MCF 10A (cell line): ENCODE measurements around the gene AXDND1. TPM values are rescaled to one million over a fixed set of nuclear protein-coding genes. Genes with fewer than 3 reads are reported as not detected.

Experiments
- BruUV-seq: library from RNA; stranded (reverse); fragments of 400-500 nt; replicated peaks from 2 replicates; lab custom pipeline; 2021; lab: Mats Ljungman, UMichigan
- CTCF ChIA-PET: fragments of 300-600 bp; sonication (Branson Sonifier 250); formaldehyde crosslinking; extraction: SDS; loops from one replicate; lab custom pipeline; 2021; ENCODE audit warnings: antibody characterized with exemption, inconsistent platforms; lab: Yijun Ruan, JAX
- POLR2A ChIA-PET: fragments of 300-600, 350-650 bp; sonication (Branson Sonifier 250); formaldehyde crosslinking; extraction: SDS; loops from one replicate; lab custom pipeline; 2020; ENCODE audit warnings: antibody characterized with exemption, inconsistent platforms; lab: Yijun Ruan, JAX
- DNase-seq: peaks from one replicate; pipeline ENCODE4 v3.0.0-alpha.2; 2018; ENCODE audit not compliant: unreplicated experiment
- H3K27ac Mint-ChIP-seq: one replicate; pipeline ENCODE4 v1.8.0; 2022; ENCODE audit warnings: mild to moderate bottlenecking, low read depth, mixed read lengths; ENCODE audit not compliant: unreplicated experiment
- H3K27me3 Mint-ChIP-seq: one replicate; pipeline ENCODE4 v1.8.0; 2022; ENCODE audit warnings: mixed read lengths; ENCODE audit not compliant: insufficient read depth, unreplicated experiment
- H3K36me3 Mint-ChIP-seq: one replicate; pipeline ENCODE4 v1.8.0; 2022; ENCODE audit warnings: mild to moderate bottlenecking, moderate library complexity, mixed read lengths; ENCODE audit not compliant: insufficient read depth, unreplicated experiment
- H3K4me1 Mint-ChIP-seq: one replicate; pipeline ENCODE4 v1.8.0; 2022; ENCODE audit warnings: mixed read lengths; ENCODE audit not compliant: insufficient read depth, unreplicated experiment
- H3K4me3 Mint-ChIP-seq: one replicate; pipeline ENCODE4 v1.8.0; 2022; ENCODE audit warnings: mild to moderate bottlenecking, moderate library complexity, mixed read lengths; ENCODE audit not compliant: unreplicated experiment
- H3K9me3 Mint-ChIP-seq: one replicate; pipeline ENCODE4 v1.8.0; 2022; ENCODE audit warnings: mixed read lengths; ENCODE audit not compliant: unreplicated experiment
- intact Hi-C: fragments of 100-400 bp; cut with micrococcal nuclease; formaldehyde crosslinking; loops from 2 replicates; pipeline ENCODE4 v1.14.1; 2022
- total RNA-seq: library from RNA; stranded (reverse); gene quantifications from 2 replicates; pipeline ENCODE4 v1.2.3, GENCODE V29; 2022
- TF ChIP-seq, protein P1 (sequence below): fragments of 200-600 bp; IDR thresholded peaks from one replicate; pipeline ENCODE4 v1.8.0; 2022; ENCODE audit warnings: antibody characterized with exemption, mild to moderate bottlenecking; ENCODE audit not compliant: unreplicated experiment

The AXDND1 gene
- total RNA-seq, 1 experiment from 2014 or later: 1.1 TPM

- intact Hi-C loops: no loop called here
- Mint-ChIP-seq H3K27me3 (peaks cover 11% of the 10 kb centered on the region), H3K4me1 (peaks cover 14% of the 10 kb centered on the region), H3K4me3 (no peak overlapping the region), H3K9me3 (no peaks in the 10 kb centered on the region), H3K36me3 (no peaks in the 10 kb centered on the region), H3K27ac (no peak overlapping the region)
- ChIA-PET CTCF (interaction anchor here (0.6 to 2.0 kb wide), 3 partner anchors 13 to 264 kb away, joined by 3 to 6 read pairs (median 4); no protein-coding TSS in a partner anchor), POLR2A (interaction anchor here (0.6 to 1.2 kb wide), 2 partner anchors 13 to 403 kb away, joined by 3 read pairs; no protein-coding TSS in a partner anchor)
- no TSS peak for BruUV-seq
- TF ChIP-seq, protein P1, sequence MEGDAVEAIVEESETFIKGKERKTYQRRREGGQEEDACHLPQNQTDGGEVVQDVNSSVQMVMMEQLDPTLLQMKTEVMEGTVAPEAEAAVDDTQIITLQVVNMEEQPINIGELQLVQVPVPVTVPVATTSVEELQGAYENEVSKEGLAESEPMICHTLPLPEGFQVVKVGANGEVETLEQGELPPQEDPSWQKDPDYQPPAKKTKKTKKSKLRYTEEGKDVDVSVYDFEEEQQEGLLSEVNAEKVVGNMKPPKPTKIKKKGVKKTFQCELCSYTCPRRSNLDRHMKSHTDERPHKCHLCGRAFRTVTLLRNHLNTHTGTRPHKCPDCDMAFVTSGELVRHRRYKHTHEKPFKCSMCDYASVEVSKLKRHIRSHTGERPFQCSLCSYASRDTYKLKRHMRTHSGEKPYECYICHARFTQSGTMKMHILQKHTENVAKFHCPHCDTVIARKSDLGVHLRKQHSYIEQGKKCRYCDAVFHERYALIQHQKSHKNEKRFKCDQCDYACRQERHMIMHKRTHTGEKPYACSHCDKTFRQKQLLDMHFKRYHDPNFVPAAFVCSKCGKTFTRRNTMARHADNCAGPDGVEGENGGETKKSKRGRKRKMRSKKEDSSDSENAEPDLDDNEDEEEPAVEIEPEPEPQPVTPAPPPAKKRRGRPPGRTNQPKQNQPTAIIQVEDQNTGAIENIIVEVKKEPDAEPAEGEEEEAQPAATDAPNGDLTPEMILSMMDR: no peak
- DNase-seq: peak; percentile 79
These were observed 185.2 kb downstream of the AXDND1 start for GRCh38 chr1:179550746-179551682.

GRCh38 chr1:179554427-179554826 is 188.7 kb downstream of the AXDND1 start:
- Mint-ChIP-seq H3K9me3 (no peaks in the 10 kb centered on the region), H3K4me3 (no peak overlapping the region), H3K27ac (no peak overlapping the region), H3K4me1 (peaks cover 14% of the 10 kb centered on the region), H3K36me3 (no peaks in the 10 kb centered on the region), H3K27me3 (peaks cover 14% of the 10 kb centered on the region)
- no peak for DNase-seq
- intact Hi-C loops: no loop called here
- no TSS peak for BruUV-seq
- ChIA-PET POLR2A (no interaction called here), CTCF (no interaction called here)
- TF ChIP-seq, protein P1: no peak

GRCh38 chr1:179558078-179558477 is 192.3 kb downstream of the AXDND1 start:
- TF ChIP-seq, protein P1: no peak
- Mint-ChIP-seq H3K4me3 (no peak overlapping the region), H3K36me3 (no peaks in the 10 kb centered on the region), H3K4me1 (no peaks in the 10 kb centered on the region), H3K9me3 (no peaks in the 10 kb centered on the region), H3K27ac (no peak overlapping the region), H3K27me3 (peaks cover 14% of the 10 kb centered on the region)
- CTCF ChIA-PET: no interaction called here
- POLR2A ChIA-PET: no interaction called here
- no TSS peak for BruUV-seq
- DNase-seq: no peak
- intact Hi-C loops: no loop called here

DNA sequence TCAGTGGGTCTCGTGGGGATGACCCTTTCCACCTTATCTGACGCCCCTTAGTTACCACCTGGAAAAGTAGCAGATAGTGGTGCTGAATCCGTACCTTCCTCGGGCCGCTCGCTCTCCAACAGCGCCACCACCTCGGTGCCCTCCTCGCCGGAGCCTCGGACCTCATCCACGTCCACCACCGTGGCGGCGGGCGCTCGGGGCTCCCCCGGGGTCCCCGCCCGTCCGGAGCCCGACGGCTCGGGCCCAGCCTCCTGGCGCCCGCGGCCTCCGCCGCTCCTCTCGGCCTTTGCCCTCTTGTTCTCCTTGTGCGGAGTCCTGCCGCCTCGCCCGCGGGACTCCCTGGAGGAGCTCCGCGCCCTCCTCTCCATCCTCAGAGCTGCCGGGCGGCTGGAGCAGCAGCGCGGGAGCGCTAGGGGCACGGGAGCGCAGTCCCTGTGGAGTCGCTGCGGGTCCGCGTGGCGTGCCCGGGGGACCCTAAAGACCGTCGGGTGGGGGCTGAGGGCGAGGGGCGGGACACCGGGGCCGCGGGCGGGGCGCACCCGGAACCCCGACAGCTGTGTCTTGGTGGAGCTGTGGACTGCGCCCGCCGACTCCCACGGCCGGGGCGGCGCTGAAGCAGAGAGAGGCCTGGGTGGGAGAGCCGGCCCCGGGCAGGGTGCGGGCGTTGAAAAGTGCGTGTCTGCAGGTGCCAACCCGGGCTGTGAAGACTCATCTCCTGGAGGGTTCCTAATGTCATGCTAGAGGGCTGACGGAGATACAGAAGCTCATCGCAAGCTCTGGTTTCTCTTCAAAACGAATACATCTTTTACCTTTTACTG is 209.9 kb downstream of the AXDND1 start, which contains the start of gene NPHS2:
Gene NPHS2, minus strand, starts transcription at position 452 of the 818 bp plus-strand sequence. Its CDS starts 84 bp downstream, at position 368.
- Mint-ChIP-seq H3K36me3 (no peaks in the 10 kb centered on the region), H3K4me3 (no peak within 1 kb of the TSS), H3K4me1 (no peaks in the 10 kb centered on the region), H3K27me3 (peaks cover 47% of the 10 kb centered on the region), H3K27ac (no peak within 1 kb of the TSS), H3K9me3 (no peaks in the 10 kb centered on the region)
- TF ChIP-seq, protein P1: no peak
- ChIA-PET POLR2A (no interaction called here), CTCF (interaction anchor here (0.6 kb wide), 1 partner anchor 18 kb away, joined by 5 read pairs; no protein-coding TSS in a partner anchor)
- intact Hi-C loops: no loop called here
- no peak for DNase-seq
- no TSS peak for BruUV-seq
